ENCODE results near the gene MOB3A.

DNA sequence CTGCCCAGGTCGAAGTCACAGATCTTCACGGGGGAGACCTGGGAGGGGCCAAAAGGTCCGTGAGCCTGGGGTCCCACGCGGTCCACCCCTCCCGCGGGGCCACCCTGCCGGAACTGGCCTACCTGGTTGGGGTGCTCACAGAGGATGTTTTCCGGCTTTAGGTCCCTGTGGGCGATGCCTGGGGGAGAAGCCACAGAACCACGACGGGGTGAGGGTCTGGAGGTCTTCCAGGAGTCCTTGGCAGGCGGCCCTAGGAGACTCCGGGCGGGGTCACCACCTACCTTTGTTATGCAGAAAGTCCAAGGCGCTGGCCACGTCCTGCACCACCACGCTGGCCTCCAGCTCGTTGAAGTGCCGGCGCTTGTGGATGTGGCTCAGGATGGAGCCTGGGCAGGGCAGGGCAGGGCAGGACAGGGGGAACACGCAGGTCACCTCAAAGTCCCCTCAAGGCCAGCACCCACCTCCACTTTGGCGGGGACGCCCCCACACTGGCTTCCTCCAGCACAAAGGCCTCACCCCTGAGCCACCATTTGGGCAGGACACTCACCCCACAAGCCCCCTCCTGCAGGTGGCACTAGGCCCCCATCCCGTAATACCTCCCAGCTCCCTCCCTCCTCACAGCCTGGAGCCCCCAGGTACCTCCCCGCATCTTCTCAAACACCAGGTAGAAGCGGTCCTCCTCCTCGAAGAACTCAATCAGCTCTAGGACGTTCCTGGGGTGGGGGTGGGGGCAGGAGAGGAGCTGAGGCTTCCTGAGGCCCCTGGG, 53.5 kb downstream of the MOB3A start:
- TF ChIP-seq TAF1 (IDR thresholded peaks at IDR 0.05; ENCODE audit: low read depth, low read length), result no peak
- no peak for TF ChIP-seq POLR2AphosphoS5 (IDR thresholded peaks at IDR 0.05; ENCODE audit: low read depth, low read length)
- TF ChIP-seq, protein P1, sequence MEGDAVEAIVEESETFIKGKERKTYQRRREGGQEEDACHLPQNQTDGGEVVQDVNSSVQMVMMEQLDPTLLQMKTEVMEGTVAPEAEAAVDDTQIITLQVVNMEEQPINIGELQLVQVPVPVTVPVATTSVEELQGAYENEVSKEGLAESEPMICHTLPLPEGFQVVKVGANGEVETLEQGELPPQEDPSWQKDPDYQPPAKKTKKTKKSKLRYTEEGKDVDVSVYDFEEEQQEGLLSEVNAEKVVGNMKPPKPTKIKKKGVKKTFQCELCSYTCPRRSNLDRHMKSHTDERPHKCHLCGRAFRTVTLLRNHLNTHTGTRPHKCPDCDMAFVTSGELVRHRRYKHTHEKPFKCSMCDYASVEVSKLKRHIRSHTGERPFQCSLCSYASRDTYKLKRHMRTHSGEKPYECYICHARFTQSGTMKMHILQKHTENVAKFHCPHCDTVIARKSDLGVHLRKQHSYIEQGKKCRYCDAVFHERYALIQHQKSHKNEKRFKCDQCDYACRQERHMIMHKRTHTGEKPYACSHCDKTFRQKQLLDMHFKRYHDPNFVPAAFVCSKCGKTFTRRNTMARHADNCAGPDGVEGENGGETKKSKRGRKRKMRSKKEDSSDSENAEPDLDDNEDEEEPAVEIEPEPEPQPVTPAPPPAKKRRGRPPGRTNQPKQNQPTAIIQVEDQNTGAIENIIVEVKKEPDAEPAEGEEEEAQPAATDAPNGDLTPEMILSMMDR (IDR thresholded peaks at IDR 0.05; ENCODE audit: control extremely low read depth in 1 of 3, insufficient read depth in 1 of 3, low read depth in 1 of 3, low read length in 3 of 3), result no peak

All from H1 (cell line).